Skeletal muscle tissue (tissue), 4 donors: Measurements from ENCODE around the gene PAK2. TPM values are rescaled to one million over a fixed set of nuclear protein-coding genes. Genes with fewer than 3 reads are reported as not detected.

ENCODE experiments used
- H3K27ac ChIP-seq: one replicate; pipeline ENCODE4 v1.7.0; 2013; ENCODE audit warnings: mild to moderate bottlenecking, low read depth, low read length, inconsistent platforms
- H3K27me3 ChIP-seq, 3 donors: one replicate each; pipeline ENCODE4 v1.7.0; 2013; ENCODE audit warnings: low read length in 3 of 3; ENCODE audit not compliant: control insufficient read depth in 3 of 3, insufficient read depth in 3 of 3
- H3K36me3 ChIP-seq, 3 donors: one replicate each; pipeline ENCODE4 v1.7.0; 2013; ENCODE audit warnings: low read length in 3 of 3; ENCODE audit not compliant: control insufficient read depth in 3 of 3, insufficient read depth in 3 of 3
- H3K4me1 ChIP-seq, 3 donors: one replicate each; pipeline ENCODE4 v1.7.0; 2013; ENCODE audit warnings: low read length in 3 of 3, mild to moderate bottlenecking in 3 of 3; ENCODE audit not compliant: control insufficient read depth in 3 of 3, insufficient read depth in 3 of 3
- H3K4me3 ChIP-seq, 3 donors: one replicate each; pipeline ENCODE4 v1.7.0; 2013; ENCODE audit warnings: low read length in 3 of 3
- H3K9ac ChIP-seq, 3 donors: one replicate each; pipeline ENCODE4 v1.7.0; 2013; ENCODE audit warnings: low read length in 3 of 3, mild to moderate bottlenecking in 3 of 3, moderate library complexity in 2 of 3, low read depth in 1 of 3
- H3K9me3 ChIP-seq, 3 donors: one replicate each; pipeline ENCODE4 v1.7.0; 2013; ENCODE audit warnings: low read length in 3 of 3; ENCODE audit not compliant: control insufficient read depth in 3 of 3
- total RNA-seq: library from RNA; depleted of rRNA; stranded (reverse); fragments of >200 nt; gene quantifications from one replicate; pipeline ENCODE4 v1.2.3, GENCODE V29; 2014
- donor health status: Osteomylitis.

PAK2 gene
- total RNA-seq, 1 donor from 2014 or later = 24.5 TPM

DNA sequence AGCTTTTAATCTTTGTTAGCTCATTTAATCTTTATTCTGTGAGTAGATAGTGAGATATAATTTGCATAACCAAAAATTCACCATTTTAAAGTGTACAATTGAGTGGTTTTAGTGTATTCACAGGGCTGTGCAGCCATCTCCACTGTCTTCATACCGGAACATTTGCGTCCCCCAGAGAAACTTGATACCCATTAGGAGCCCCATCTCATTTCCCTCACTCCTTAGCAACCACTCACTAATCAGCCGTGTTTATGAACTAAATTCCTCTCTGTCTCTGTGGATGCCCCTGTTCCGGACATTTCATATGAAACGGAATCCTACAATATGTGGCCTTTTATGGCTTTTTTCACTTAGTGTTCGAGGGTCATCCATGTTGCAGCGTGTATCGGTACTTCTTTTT, 38.2 kb downstream of the PAK2 start:
- Histone ChIP-seq H3K4me1 (peaks cover 9 to 30% (median 14%) of the 10 kb centered on the region in 3 donors), H3K27ac (no peak overlapping the region), H3K9me3 (no peaks in the 10 kb centered on the region), H3K36me3 (peaks cover 0 to 4% (median 0%) of the 10 kb centered on the region in 3 donors), H3K27me3 (no peaks in the 10 kb centered on the region), H3K9ac (no peak overlapping the region), H3K4me3 (no peak overlapping the region)

DNA sequence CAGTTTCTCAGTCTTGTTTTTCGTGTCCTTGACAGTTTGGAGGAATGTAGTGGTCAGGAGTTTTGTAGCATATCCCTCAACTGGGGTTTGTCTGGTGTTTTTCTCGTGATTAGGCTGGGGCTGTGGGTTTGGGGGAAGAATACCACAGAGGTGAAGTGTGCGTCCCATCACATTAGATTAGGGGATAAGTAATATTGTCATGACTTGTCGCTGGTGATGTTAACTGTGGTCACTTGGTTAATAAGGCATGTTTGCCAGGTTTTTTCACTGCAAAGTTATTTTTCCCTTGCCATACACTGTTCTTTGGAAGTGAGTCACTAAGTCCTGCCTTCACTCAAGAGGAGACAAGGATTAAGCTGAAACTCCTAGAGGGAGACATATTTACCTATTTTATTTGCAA, 39.1 kb downstream of the PAK2 start:
- Histone ChIP-seq H3K9me3 (no peaks in the 10 kb centered on the region), H3K4me3 (no peak overlapping the region), H3K36me3 (peaks cover 0 to 8% (median 8%) of the 10 kb centered on the region in 3 donors), H3K4me1 (peaks cover 9 to 27% (median 14%) of the 10 kb centered on the region in 3 donors), H3K27ac (peak overlapping the region; percentile 29), H3K27me3 (no peaks in the 10 kb centered on the region), H3K9ac (peak overlapping the region in 1 of 3 donors; percentile 17)

DNA sequence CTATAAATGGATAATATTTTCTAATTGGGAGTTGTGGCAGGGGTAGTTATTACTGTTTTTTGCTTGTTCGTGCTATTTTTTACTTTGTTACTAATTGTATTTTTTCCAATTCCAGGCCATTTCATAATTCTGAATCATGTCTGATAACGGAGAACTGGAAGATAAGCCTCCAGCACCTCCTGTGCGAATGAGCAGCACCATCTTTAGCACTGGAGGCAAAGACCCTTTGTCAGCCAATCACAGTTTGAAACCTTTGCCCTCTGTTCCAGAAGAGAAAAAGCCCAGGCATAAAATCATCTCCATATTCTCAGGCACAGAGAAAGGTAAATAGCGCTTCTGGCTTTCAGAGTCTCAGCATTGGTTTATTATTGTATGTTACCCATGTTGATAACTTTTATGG, 42.9 kb downstream of the PAK2 start:
- Histone ChIP-seq H3K9ac (no peak overlapping the region), H3K27me3 (no peaks in the 10 kb centered on the region), H3K4me3 (no peak overlapping the region), H3K9me3 (no peaks in the 10 kb centered on the region), H3K27ac (no peak overlapping the region), H3K36me3 (peaks cover 0 to 10% (median 8%) of the 10 kb centered on the region in 3 donors), H3K4me1 (peaks cover 4 to 10% (median 6%) of the 10 kb centered on the region in 3 donors)

DNA sequence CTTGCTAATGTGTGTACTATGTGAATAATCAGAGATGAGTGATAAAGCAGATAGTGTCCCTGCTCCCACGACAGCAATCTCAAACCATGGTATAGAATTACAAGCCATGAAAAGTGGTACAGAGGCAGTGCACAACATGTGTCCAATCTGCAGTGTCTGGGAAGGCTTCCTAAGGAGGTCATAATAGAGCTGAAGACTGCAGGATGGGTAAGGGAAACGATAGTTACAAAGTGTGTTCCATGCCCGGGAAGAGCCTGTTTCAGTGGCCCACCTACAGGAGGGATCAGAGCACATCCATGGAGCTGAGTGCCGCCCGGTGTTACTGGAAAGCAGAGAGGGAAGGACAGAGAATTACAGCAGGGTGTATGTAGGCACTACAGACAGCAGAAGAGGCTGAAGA, 48.9 kb downstream of the PAK2 start:
- Histone ChIP-seq H3K27ac (no peak overlapping the region), H3K27me3 (no peaks in the 10 kb centered on the region), H3K9ac (no peak overlapping the region), H3K36me3 (peaks cover 0 to 5% (median 0%) of the 10 kb centered on the region in 3 donors), H3K9me3 (no peaks in the 10 kb centered on the region), H3K4me3 (no peak overlapping the region), H3K4me1 (peaks cover 4 to 15% (median 10%) of the 10 kb centered on the region in 3 donors)

DNA sequence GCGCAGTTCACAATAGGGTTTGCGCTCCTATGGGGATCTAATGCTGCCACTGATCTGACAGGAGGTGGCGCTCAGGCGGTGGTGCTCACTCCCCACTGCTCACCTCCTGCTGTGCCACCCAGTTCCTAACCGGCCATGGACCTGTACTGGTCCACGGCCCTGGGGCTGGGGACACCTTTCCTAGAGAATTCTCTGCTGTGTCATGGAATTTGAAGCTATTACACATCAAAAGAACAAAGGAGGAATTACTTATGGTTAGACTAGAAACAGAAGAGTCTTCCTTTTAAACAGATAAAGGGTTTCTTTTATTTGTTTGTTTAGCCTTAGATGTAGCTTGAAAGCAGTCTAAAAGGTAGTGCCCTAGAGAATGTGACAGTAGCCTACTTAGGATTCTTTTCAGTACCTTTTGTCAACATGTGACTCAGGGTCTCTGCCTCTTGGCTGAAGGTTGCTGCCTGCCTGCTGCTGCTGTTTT, 50.3 kb downstream of the PAK2 start:
- no peak overlapping the region for H3K4me3 ChIP-seq
- no peaks in the 10 kb centered on the region for H3K9me3 ChIP-seq
- H3K36me3 ChIP-seq = peaks cover 0 to 5% (median 0%) of the 10 kb centered on the region in 3 donors
- H3K4me1 ChIP-seq = peaks cover 4 to 20% (median 10%) of the 10 kb centered on the region in 3 donors
- no peaks in the 10 kb centered on the region for H3K27me3 ChIP-seq
- H3K9ac ChIP-seq = no peak overlapping the region
- no peak overlapping the region for H3K27ac ChIP-seq

DNA sequence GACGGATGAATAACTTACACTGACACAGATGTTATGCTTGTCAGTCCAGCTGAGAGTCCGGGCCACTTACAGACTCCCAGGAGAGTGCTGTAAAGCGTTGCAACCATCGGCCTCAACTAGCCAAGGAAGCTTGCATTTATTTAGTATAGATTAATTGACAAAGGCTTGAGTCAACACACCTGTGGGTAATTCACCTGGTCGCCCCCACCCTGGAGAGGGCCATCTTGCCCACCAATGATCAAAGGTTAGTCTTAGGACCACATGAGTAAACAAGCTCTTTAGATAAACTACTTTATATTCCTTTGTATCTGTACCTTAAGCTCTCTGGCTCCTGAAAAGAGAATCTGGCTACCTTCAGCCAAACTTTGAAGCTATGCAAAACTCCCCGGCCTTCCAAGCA, 51.0 kb downstream of the PAK2 start:
- Histone ChIP-seq H3K27me3 (no peaks in the 10 kb centered on the region), H3K27ac (no peak overlapping the region), H3K9me3 (no peaks in the 10 kb centered on the region), H3K4me3 (no peak overlapping the region), H3K36me3 (peaks cover 0 to 5% (median 0%) of the 10 kb centered on the region in 3 donors), H3K9ac (no peak overlapping the region), H3K4me1 (peaks cover 4 to 20% (median 10%) of the 10 kb centered on the region in 3 donors)

DNA sequence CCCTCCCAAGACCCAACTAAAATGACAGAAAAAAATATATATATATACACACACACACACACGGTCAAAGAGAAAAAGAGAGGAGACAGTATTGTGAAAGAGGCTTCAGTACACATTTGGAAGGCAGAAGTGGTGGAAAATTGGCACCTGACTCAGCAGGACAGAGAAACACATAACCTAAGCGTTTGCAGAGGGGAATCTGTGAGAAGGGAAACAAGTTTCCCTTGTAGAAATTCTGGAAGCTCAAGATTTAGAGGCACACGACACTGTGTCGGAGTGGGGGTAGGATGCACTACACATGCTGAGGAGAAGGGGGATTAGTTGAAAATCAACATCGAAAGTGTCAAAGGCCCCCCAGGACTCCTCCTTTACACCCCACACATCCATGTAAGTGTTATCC, 53.1 kb downstream of the PAK2 start:
- Histone ChIP-seq H3K9ac (no peak overlapping the region), H3K9me3 (no peaks in the 10 kb centered on the region), H3K4me3 (no peak overlapping the region), H3K36me3 (peaks cover 0 to 5% (median 0%) of the 10 kb centered on the region in 3 donors), H3K4me1 (peaks cover 7 to 20% (median 9%) of the 10 kb centered on the region in 3 donors), H3K27me3 (no peaks in the 10 kb centered on the region), H3K27ac (peak overlapping the region; percentile 56)

DNA sequence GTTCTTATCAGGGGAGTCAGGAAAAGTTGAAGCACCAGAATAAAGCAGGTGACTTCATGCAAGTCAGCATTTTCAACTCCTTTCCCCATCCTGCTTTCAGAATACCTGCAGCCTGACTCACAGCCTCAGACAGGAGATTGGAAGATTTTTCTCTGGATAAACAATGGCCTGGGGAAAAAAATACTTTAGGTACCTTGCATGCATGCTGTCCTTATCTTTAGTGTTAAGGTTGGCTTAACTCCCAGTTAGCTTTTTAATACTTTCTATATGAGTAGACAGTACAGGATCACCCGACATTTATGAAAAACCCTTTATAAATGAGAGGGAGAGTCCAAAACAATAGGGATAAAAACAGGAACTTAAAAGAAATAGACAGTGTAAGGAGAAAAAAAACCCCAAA, 53.6 kb downstream of the PAK2 start:
- H3K9ac ChIP-seq = no peak overlapping the region
- no peak overlapping the region for H3K4me3 ChIP-seq
- H3K27me3 ChIP-seq = no peaks in the 10 kb centered on the region
- peaks cover 0 to 5% (median 0%) of the 10 kb centered on the region in 3 donors for H3K36me3 ChIP-seq
- peaks cover 7 to 20% (median 7%) of the 10 kb centered on the region in 3 donors for H3K4me1 ChIP-seq
- peak overlapping the region; percentile 56 for H3K27ac ChIP-seq
- no peaks in the 10 kb centered on the region for H3K9me3 ChIP-seq

DNA sequence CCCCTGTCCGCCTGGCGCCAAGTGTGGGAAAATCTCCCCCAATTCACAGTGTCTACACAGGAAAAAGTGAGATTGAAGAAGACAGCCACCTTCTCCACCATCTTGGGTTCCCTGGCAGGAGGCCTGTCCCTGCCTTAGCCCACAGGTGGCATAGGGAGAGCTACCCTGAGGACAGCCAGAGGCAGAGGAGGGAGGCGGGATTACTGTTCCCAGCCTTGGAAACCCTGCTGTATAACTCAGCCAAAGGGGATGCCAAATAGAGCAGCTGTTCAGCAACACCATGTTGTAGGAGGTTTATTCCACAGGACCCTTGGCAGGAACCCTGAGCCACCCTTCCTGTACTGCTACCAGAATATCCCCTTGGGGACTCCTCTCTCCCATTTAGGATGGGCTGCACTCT, 54.8 kb downstream of the PAK2 start:
- H3K27me3 ChIP-seq = no peaks in the 10 kb centered on the region
- peaks cover 3 to 13% (median 7%) of the 10 kb centered on the region in 3 donors for H3K4me1 ChIP-seq
- H3K9me3 ChIP-seq = no peaks in the 10 kb centered on the region
- H3K4me3 ChIP-seq = no peak overlapping the region
- H3K9ac ChIP-seq = no peak overlapping the region
- H3K36me3 ChIP-seq = peaks cover 0 to 5% (median 0%) of the 10 kb centered on the region in 3 donors
- peak overlapping the region; percentile 13 for H3K27ac ChIP-seq

DNA sequence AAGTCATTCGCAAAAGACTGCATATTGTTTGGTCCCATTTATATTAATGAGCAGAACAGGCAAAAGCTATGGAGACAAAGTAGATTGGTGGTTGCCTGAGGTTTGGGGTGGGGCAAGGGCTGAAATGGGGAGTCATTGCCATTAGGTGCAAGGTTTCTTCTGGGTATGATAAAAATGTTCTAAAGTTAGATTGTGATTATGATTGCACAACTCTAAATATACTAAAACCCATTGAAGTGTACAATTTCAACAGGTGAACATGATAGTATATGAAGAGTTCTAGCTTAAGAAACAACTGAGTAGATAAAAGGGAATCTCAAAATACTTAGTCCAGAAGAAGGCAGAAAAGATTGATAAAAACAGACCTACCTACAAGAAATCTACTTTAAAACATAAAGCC, 56.7 kb downstream of the PAK2 start:
- peaks cover 0 to 5% (median 0%) of the 10 kb centered on the region in 3 donors for H3K36me3 ChIP-seq
- H3K4me1 ChIP-seq = peaks cover 3 to 13% (median 7%) of the 10 kb centered on the region in 3 donors
- no peak overlapping the region for H3K27ac ChIP-seq
- no peak overlapping the region for H3K9ac ChIP-seq
- H3K27me3 ChIP-seq = no peaks in the 10 kb centered on the region
- H3K9me3 ChIP-seq = no peaks in the 10 kb centered on the region
- H3K4me3 ChIP-seq = no peak overlapping the region
